PC-9 (cell line): ENCODE results near the gene OR8D4. TPM values are rescaled to one million over a fixed set of nuclear protein-coding genes. Genes with fewer than 3 reads are reported as not detected.

Source experiments
- Bru-seq: library from RNA; stranded (reverse); fragments of 400-500 nt; gene quantifications from one replicate; lab custom pipeline; 2021; lab: Mats Ljungman, UMichigan
- BruChase-seq, 2 experiments: library from RNA; stranded (reverse); fragments of 400-500 nt; gene quantifications; one replicate each; lab custom pipeline; 2021; lab: Mats Ljungman, UMichigan
- BruUV-seq: library from RNA; stranded (reverse); fragments of 400-500 nt; replicated peaks from 2 replicates; lab custom pipeline; 2021; lab: Mats Ljungman, UMichigan
- CTCF ChIA-PET: fragments of 300-600 bp; sonication (Branson Sonifier 250); formaldehyde crosslinking; loops from one replicate; lab custom pipeline; 2022; ENCODE audit warnings: antibody characterized with exemption; lab: Charles Lee
- POLR2A ChIA-PET: fragments of 300-600 bp; sonication (Branson Sonifier 250); formaldehyde crosslinking; loops from one replicate; lab custom pipeline; 2022; ENCODE audit warnings: antibody characterized with exemption; ENCODE audit not compliant: unreplicated experiment; lab: Charles Lee
- DNase-seq, 2 experiments: peaks; one replicate each; pipeline versions ENCODE4 v3.0.0 to v3.0.0-alpha.2; 2015 to 2022; ENCODE audit warnings: mixed read lengths in 1 of 2
- H2AFZ ChIP-seq: fragments of 200-600 bp; sonication (generic); 2 replicates; pipeline ENCODE4 v1.8.1; 2017; ENCODE audit warnings: antibody characterized with exemption
- H3F3A ChIP-seq: fragments of 200-600 bp; sonication (generic); 2 replicates; pipeline ENCODE4 v1.8.1; 2017; ENCODE audit warnings: antibody characterized with exemption, mild to moderate bottlenecking, low read depth; ENCODE audit not compliant: insufficient read depth
- H3K27ac ChIP-seq: fragments of 200-600 bp; sonication (generic); 2 replicates; pipeline ENCODE4 v1.6.1; 2016; ENCODE audit warnings: mixed run types
- H3K27me3 ChIP-seq: fragments of 200-600 bp; sonication (generic); 2 replicates; pipeline ENCODE4 v1.6.1; 2016; ENCODE audit warnings: low read depth, mixed run types; ENCODE audit not compliant: insufficient read depth
- H3K36me3 ChIP-seq: fragments of 200-600 bp; sonication (generic); 2 replicates; pipeline ENCODE4 v1.6.1; 2016; ENCODE audit warnings: low read depth, mixed run types
- H3K4me1 ChIP-seq: fragments of 200-600 bp; sonication (generic); replicated peaks from 2 replicates; pipeline ENCODE4 v1.6.1; 2016; ENCODE audit warnings: mixed run types; ENCODE audit not compliant: insufficient read depth
- H3K4me2 ChIP-seq: fragments of 200-600 bp; sonication (generic); 2 replicates; pipeline ENCODE4 v1.6.1; 2017; ENCODE audit warnings: mixed run types
- H3K4me3 ChIP-seq: fragments of 200-600 bp; sonication (generic); 2 replicates; pipeline ENCODE4 v1.6.1; 2016; ENCODE audit warnings: mixed run types
- H3K79me2 ChIP-seq: fragments of 200-600 bp; sonication (generic); 2 replicates; pipeline ENCODE4 v1.6.1; 2017; ENCODE audit warnings: low read depth, mixed run types
- H3K9me2 ChIP-seq: fragments of 200-600 bp; sonication (generic); 2 replicates; pipeline ENCODE4 v1.8.1; 2017; ENCODE audit warnings: mild to moderate bottlenecking; ENCODE audit not compliant: insufficient read depth
- H3K9me3 ChIP-seq: fragments of 200-600 bp; sonication (generic); 2 replicates; pipeline ENCODE4 v1.8.1; 2016; ENCODE audit warnings: low read depth; ENCODE audit not compliant: insufficient read depth
- H4K20me1 ChIP-seq: fragments of 200-600 bp; sonication (generic); 2 replicates; pipeline ENCODE4 v1.8.1; 2017; ENCODE audit not compliant: insufficient read depth
- EZH2 ChIP-seq: fragments of 200-600 bp; sonication (generic); IDR thresholded peaks from 2 replicates; pipeline ENCODE4 v1.8.0; 2017; ENCODE audit warnings: antibody characterized with exemption, low read depth
- intact Hi-C: fragments of 100-400 bp; cut with micrococcal nuclease; formaldehyde crosslinking; loops from one replicate; pipeline ENCODE4 v1.10.0; 2022; ENCODE audit not compliant: unreplicated experiment
- long read RNA-seq: library from polyadenylated mRNA; stranded (forward); transcript quantifications from one replicate; pipeline ENCODE4 v2.0.0, GENCODE V29; 2022
- total RNA-seq: library from RNA; stranded (reverse); gene quantifications from 2 replicates; pipeline ENCODE4 v1.2.3, GENCODE V29; 2021
- TF ChIP-seq, protein P1 (sequence below): fragments of 200-600 bp; sonication (generic); conservative IDR thresholded peaks from 2 replicates; pipeline ENCODE4 v1.6.1; 2017; ENCODE audit warnings: mixed run types, antibody characterized with exemption, mild to moderate bottlenecking, moderate library complexity

Gene OR8D4
- total RNA-seq (not detected in 2 replicates), Bru-seq, nascent RNA (not detected), BruChase-seq, experiment 1, labeled RNA remaining after a 2-hour chase (percentile 8 among the genes with signal in this experiment), BruChase-seq, experiment 2, labeled RNA remaining after a 6-hour chase (percentile 13 among the genes with signal in this experiment)
- long read RNA-seq = 0 reads

DNA sequence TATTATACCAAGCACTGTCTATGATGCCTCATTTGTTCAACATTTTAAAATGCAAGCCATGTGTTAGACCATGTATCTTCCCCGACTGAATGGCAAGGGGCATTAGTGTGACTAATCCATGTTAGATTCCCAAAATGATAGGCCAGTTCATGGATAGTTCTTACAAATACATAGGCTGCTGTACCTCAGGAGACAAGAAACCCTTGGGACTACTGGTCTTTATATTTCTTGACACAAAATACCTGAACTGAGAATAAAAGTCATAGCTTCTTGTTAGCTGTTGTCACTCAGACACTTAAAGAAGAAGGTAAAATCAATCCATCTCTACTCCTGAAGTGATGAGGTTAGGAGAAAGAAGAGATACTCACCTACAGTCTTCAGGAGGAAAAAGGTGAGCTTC lies at the start of gene OR8D4:
Gene OR8D4 (plus strand): TSS at position 301 of the 400 bp plus-strand sequence. CDS start 4,265 bp downstream, outside the sequence.
- Histone ChIP-seq H3F3A (no peaks in the 10 kb centered on the region), H3K4me3 (no peak within 1 kb of the TSS), H2AFZ (no peak within 1 kb of the TSS), H3K4me1 (no peaks in the 10 kb centered on the region), H3K27me3 (0 out of 2 replicates have a peak, but pooled peaks cover 17% of the 10 kb centered on the region), H3K27ac (no peak within 1 kb of the TSS), H3K9me3 (no peaks in the 10 kb centered on the region), H4K20me1 (no peaks in the 10 kb centered on the region), H3K9me2 (no peaks in the 10 kb centered on the region), H3K36me3 (no peaks in the 10 kb centered on the region), H3K4me2 (no peak within 1 kb of the TSS), H3K79me2 (no peaks in the 10 kb centered on the region)
- no peak for DNase-seq
- CTCF ChIA-PET = no interaction called here
- intact Hi-C loops = no loop called here
- BruUV-seq = no TSS peak
- POLR2A ChIA-PET = no interaction called here
- no peak for TF ChIP-seq EZH2
- TF ChIP-seq, protein P1, sequence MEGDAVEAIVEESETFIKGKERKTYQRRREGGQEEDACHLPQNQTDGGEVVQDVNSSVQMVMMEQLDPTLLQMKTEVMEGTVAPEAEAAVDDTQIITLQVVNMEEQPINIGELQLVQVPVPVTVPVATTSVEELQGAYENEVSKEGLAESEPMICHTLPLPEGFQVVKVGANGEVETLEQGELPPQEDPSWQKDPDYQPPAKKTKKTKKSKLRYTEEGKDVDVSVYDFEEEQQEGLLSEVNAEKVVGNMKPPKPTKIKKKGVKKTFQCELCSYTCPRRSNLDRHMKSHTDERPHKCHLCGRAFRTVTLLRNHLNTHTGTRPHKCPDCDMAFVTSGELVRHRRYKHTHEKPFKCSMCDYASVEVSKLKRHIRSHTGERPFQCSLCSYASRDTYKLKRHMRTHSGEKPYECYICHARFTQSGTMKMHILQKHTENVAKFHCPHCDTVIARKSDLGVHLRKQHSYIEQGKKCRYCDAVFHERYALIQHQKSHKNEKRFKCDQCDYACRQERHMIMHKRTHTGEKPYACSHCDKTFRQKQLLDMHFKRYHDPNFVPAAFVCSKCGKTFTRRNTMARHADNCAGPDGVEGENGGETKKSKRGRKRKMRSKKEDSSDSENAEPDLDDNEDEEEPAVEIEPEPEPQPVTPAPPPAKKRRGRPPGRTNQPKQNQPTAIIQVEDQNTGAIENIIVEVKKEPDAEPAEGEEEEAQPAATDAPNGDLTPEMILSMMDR = no peak

DNA sequence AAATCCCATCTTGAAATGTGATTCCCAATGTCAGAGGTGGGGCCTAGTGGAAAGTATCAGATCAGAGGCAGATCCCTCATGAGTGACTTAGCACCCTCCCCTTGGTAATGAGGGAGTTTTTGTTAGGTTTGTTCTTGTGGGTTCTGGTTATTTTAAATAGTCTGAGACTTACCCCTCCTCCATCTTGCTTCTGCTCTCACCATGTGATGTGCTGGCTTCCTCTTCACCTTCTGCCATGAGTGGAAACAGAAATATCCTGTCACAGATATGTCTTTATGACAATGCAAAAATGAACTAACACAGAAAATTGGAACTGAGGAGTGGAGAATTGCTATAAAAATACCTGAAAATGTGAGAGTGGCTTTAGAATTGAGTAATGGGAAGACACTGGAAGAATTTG lies 49.6 kb upstream of the OR8D4 start:
- Histone ChIP-seq H2AFZ (no peak overlapping the region), H3F3A (no peaks in the 10 kb centered on the region), H3K4me3 (no peak overlapping the region), H3K36me3 (no peaks in the 10 kb centered on the region), H3K4me2 (no peak overlapping the region), H3K9me3 (no peaks in the 10 kb centered on the region), H4K20me1 (no peaks in the 10 kb centered on the region), H3K9me2 (no peaks in the 10 kb centered on the region), H3K27me3 (no peaks in the 10 kb centered on the region), H3K27ac (no peak overlapping the region), H3K4me1 (no peaks in the 10 kb centered on the region), H3K79me2 (no peaks in the 10 kb centered on the region)
- DNase-seq = no peak
- intact Hi-C loops = no loop called here
- TF ChIP-seq EZH2 = no peak
- TF ChIP-seq, protein P1 = no peak
- CTCF ChIA-PET = no interaction called here
- POLR2A ChIA-PET = no interaction called here
- BruUV-seq = no TSS peak

DNA sequence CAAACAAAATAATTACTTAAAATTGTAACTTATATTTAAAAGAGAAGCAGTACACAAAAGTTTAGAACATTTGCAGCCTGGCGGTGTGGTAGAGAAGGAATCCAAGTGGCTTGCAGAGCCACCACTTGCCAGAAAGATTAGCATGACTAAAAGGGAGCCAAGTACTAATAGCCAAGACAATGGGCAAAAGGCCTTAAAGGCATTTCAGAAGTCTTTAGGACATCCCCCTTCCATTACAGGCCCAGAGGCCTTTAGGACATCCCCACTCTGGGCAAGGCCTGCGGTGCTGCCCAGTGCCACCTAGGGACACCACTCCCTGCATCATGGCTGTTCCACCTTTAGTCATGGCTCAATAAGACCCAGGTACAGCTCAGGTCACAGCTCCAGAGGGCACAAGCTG lies 48.9 kb upstream of the OR8D4 start:
- H4K20me1 ChIP-seq = no peaks in the 10 kb centered on the region

More for the DNA sequence above, 48.9 kb upstream of the OR8D4 start:
- Histone ChIP-seq H3K4me2 (no peak overlapping the region), H3K9me2 (no peaks in the 10 kb centered on the region), H3F3A (no peaks in the 10 kb centered on the region), H3K79me2 (no peaks in the 10 kb centered on the region), H2AFZ (no peak overlapping the region), H3K4me3 (no peak overlapping the region), H3K27me3 (no peaks in the 10 kb centered on the region), H3K27ac (no peak overlapping the region), H3K9me3 (no peaks in the 10 kb centered on the region), H3K4me1 (no peaks in the 10 kb centered on the region), H3K36me3 (no peaks in the 10 kb centered on the region)
- DNase-seq = no peak
- intact Hi-C loops = no loop called here
- BruUV-seq = no TSS peak
- ChIA-PET POLR2A (no interaction called here), CTCF (no interaction called here)
- no peak for TF ChIP-seq EZH2
- TF ChIP-seq, protein P1 = no peak
